Erythroblast (primary cell): ENCODE data around the gene PMAIP1.

Experiments used
- GATA1 ChIP-seq: IDR thresholded peaks from 2 replicates; pipeline ENCODE4 v1.6.1; 2011; ENCODE audit warnings: low read depth, mild to moderate bottlenecking, control low read depth, low read length, moderate library complexity
- POLR2A ChIP-seq: IDR thresholded peaks from 2 replicates; pipeline ENCODE4 v1.6.1; 2011; ENCODE audit warnings: mild to moderate bottlenecking, low read length

DNA sequence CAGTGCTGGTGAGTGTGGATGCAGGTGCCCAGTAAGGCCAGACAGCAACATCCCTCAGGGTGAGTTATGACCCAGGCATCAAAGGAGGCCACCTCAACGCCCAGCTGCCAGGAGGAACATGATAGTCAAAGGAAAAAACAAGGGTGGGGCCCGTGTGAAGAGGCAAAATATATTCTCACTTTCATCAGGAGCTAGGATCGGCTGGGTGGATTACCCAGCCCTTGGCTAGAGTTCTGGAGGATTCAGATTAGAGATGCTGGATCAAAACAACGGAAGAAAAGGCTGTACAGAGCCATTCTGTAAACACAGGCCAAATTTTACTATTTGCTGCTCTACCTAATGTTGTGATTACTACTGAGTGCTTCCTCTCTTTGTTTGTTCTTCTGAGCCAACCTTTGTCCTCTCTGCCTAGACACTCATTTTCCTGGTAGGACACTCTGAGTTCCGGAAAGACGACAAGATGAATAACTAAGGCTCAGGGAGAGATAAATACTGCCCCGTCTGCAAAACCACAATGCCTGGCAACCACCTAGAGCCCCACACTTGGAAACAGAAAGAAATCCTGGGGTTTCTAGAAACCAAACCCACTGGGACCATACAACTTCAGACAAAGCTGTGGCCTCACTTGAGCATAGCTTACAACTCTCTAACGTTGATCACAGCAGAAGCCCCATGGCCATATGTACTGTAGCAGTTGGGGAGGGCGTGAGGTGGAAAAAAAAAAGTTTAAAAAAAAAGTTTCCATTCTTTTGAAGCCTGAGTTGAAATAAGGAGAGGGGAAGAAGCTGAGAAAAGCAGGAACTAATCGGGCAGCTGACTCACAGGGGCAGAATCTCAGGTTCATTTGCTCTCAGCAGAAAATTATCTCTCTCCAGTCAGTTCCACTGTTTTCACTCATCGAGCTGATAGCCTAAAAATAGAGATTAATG is 17.8 kb upstream of the PMAIP1 start:
- no peak for TF ChIP-seq POLR2A
- no peak for TF ChIP-seq GATA1
